NCI-H524 treated with DMSO at 0.1 percent for 48 hours (cell line): ENCODE measurements around the gene C20orf141.
"Not testable (repeated sequence)": the region's sequence is repeated elsewhere in the genome, so short reads cannot be mapped to it uniquely, and the experiment has no call there.

ENCODE experiments used
- DNase-seq: peaks from one replicate; lab custom pipeline; 2025; lab: John Stamatoyannopoulos, UW

Gene C20orf141

GRCh38 chr20:2814587-2815051 is at the start of gene C20orf141:
Gene C20orf141, plus strand, starts transcription at chr20:2814987. Its CDS starts 198 bp downstream, at chr20:2815185.
- DNase-seq, result peak; percentile 94

GRCh38 chr20:2767768-2768631 is 46.8 kb upstream of the C20orf141 start:
- no peak for DNase-seq

DNA sequence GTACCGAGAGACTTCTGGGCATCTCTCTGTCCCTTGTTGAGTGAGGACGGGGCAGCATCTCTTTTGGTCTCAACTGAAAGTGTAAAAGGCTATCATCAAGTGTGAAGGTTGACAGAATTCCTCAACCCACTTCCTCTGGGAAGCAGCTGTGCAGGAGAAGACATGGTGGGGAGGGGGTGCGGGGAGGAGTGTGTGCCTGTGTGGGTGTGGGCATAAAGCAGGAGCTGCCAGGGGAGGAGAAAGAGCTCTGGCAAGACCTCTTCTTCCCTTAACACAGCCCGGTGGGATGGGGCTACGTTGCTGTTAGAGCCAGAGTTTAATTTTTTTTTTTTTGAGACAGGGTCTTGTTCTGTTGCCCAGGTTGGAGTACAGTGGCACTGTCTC is 46.2 kb upstream of the C20orf141 start:
- DNase-seq, result no peak

DNA sequence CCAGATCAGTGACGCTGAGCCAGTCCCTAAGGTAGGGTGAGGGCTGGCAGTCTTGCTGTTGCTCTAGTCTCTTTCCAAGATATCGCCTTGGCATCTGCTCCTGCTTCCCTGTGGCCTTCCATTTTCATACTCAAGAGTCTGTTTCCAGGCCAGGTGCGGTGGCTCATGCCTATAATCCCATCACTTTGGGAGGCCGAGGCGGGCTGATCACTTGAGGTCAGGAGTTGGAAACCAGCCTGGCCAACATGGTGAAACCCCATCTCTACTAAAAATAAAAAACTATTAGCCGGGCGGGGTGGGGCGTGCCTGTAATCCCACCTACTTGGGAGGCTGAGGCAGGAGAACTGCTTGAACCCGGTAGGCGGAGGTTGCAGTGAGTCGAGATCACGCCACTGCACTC is 44.7 kb upstream of the C20orf141 start:
- DNase-seq, result not testable (repeated sequence)

GRCh38 chr20:2771631-2772080 is 43.1 kb upstream of the C20orf141 start:
- DNase-seq, result no peak

- DNase-seq, result no peak
Measured at GRCh38 chr20:2773812-2774211, 41.0 kb upstream of the C20orf141 start.

DNA sequence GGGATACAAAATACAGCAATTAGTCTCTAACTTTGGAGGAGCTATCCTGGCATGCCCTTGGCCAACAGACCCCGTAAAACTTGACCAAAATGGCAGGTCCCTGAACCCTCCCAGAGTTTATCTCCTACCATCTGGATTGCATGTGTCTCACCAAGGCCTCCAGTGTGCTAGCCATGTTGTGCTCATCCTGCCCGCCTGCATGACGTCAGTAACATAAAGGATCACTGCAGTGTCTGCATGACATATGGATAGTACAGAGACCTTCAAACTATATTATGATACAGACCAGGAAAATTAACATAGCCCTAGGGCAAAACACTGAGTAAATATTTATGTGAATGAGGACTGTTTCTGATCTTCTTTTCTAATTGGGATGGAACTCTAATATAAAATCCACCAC is 39.6 kb upstream of the C20orf141 start:
- DNase-seq, result no peak

GRCh38 chr20:2778602-2779321 is 36.0 kb upstream of the C20orf141 start:
- DNase-seq, result no peak

- no peak for DNase-seq
Measured at GRCh38 chr20:2780948-2781347, 33.8 kb upstream of the C20orf141 start.

DNA sequence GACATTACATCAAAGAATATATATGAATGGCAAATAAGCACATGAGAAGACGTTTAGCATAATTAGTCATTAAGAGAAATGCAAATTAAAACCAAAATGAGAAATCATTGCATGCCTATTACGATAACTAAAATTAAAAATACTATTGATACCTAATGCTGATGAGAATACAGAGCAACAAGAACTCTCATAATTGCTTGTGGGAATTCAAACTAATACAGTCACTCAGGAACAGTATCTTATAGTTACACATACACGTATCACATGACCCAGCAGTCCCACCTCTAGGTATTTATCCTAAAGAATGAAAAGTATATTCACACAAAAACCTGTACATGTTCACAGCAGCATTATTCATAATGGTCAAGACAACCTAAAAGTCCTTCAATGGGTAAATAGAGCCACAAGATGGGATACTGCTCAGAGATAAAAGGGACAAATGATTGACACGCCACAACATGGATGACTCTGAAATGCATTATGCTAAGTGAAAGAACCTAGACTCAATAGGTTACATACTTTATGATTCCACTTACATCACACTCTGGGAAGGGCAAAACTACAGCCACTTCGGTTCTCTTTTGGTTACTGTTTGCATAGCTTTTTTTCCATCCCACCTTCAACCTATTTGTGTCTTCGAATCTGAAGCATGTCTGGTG is 30.8 kb upstream of the C20orf141 start:
- DNase-seq, result no peak

DNA sequence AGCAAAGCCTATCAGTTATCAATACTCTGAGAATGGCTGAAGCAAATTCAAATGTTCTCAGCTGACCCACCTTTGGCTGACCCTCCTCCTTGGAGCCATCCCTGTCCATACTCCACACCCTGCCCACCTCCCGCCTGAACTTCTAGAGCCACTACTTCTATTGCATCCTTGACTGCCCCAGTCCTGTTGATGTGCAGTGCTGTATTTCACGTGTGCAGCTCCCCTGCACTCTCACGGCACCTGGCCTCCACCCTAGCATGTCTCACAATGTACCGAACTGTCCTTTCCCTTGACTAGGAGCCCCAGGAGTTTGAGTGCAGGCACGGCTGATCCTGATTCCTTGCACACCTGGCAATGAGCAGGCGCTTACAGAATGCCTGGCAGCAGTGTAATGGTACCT is 21.3 kb upstream of the C20orf141 start:
- no peak for DNase-seq

DNA sequence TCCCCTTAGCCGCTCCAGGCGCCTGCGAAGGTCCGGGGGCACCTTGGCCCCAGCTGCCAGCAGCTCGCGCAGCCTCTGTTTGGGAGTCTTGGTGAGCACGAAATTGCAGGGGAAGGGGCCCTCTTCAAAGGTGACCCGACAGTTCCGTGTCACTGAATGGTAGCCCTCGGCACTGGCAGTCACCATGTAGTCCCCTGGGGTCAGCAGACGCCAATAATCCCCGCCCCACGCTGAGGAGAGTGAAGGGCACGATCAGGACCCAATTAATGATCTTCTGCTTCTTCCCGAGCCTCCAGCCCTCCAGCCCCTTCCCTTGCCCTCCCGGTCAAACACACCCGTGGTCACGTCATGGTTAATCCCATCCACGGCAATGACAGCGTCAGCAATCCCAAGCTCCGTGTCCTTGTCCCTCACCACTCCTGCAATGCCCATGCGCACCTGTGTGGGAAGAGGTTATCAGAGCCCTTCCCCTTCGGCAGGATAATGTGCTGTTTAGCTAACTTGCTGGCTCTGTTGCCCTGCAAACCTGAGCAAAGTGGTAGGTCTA is 20.5 kb upstream of the C20orf141 start:
- no peak for DNase-seq

- no peak for DNase-seq
Measured at GRCh38 chr20:2794866-2795447, 19.8 kb upstream of the C20orf141 start.

- no peak for DNase-seq
Measured at GRCh38 chr20:2795451-2795850, 19.3 kb upstream of the C20orf141 start.

- no peak for DNase-seq
Measured at GRCh38 chr20:2796011-2796660, 18.7 kb upstream of the C20orf141 start.

DNA sequence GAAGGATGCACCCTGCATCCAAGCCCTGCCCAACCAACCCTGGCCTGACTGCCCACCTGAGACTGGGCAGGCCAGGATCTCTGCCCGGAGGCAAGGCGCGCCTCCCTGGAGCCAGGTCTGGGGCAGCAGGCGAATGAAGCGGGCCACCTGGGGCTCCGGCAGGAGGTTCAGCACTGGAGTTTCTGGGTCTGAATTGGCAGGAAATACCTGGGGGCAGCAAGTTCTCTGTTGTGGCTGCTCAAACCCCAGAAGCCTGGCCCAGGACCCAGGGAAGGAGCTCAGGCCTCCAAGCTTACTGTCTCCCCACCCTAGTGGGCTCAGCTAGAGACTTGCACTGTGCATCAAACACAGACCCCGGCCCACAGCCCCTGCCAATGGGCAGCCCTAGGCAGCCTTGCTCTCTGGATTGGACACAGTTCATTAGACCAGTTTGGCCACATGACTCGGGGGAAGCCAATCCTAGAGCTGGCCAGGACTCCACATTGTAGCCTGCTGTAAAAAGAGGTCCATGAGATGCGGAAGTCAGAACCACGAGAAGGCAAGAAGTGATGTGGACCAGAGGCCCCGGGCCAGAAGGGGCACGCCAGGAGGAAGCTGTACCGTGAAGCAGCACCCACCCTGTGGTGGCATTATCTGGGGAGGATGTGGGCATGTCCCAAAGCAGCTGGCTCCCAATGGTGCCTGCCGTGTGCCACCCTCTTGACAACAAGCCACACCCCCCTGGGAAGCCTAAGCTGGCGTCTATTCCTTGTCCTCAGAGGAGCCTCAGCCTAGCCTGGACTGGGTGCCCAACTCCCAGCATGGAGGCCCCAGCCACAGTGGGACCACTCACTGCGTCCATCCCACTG is 17.4 kb upstream of the C20orf141 start:
- DNase-seq, result no peak

- no peak for DNase-seq
Measured at GRCh38 chr20:2798095-2798805, 16.5 kb upstream of the C20orf141 start.

GRCh38 chr20:2798814-2799213 is 16.0 kb upstream of the C20orf141 start:
- no peak for DNase-seq

DNA sequence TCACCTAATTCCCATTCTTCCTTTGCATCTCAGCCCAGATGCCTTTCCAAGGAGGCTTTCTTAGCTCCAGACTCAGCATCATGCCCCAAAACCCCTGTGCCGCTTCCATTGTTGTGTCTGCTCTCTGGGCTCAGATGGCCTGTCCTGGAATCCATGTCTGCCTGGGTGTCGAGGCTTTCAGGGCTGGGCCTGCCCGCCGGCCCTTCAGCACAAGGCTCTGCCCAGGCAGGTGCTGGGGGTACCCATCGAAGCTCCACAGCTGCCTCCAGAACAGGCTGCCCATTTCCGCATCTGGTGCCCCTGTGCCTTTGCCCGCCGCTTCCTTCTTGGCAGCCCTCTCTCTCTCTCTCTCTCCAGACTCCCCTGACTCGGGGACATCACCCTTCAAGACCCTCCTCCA is 15.5 kb upstream of the C20orf141 start:
- DNase-seq, result no peak
